Type B pancreatic cell (in vitro differentiated cells): ENCODE measurements around the gene DTNB. TPM values are rescaled to one million over a fixed set of nuclear protein-coding genes. Genes with fewer than 3 reads are reported as not detected.
"Not testable (repeated sequence)": the region's sequence is repeated elsewhere in the genome, so short reads cannot be mapped to it uniquely, and the experiment has no call there.

Experiments used
- DNase-seq: peaks from one replicate; pipeline ENCODE4 v3.0.0; 2021; ENCODE audit warnings: mixed read lengths; ENCODE audit not compliant: unreplicated experiment; ENCODE audit errors: extremely low spot score
- H3K27ac Mint-ChIP-seq: 2 replicates; pipeline ENCODE4 v1.8.0; 2021; ENCODE audit warnings: mild to moderate bottlenecking, mixed read lengths
- H3K27me3 Mint-ChIP-seq: 2 replicates; pipeline ENCODE4 v1.8.0; 2021; ENCODE audit warnings: mixed read lengths
- H3K36me3 Mint-ChIP-seq: 2 replicates; pipeline ENCODE4 v1.8.0; 2021; ENCODE audit warnings: mixed read lengths
- H3K4me1 Mint-ChIP-seq: one replicate; pipeline ENCODE4 v1.8.0; 2021; ENCODE audit warnings: mixed read lengths; ENCODE audit not compliant: unreplicated experiment
- H3K4me3 Mint-ChIP-seq: 2 replicates; pipeline ENCODE4 v1.8.0; 2021; ENCODE audit warnings: mild to moderate bottlenecking, mixed read lengths
- H3K9me3 Mint-ChIP-seq: 2 replicates; pipeline ENCODE4 v1.8.0; 2021; ENCODE audit warnings: mixed read lengths
- total RNA-seq: library from RNA; stranded (reverse); gene quantifications from 2 replicates; pipeline ENCODE4 v1.2.1, GENCODE V29; 2021; ENCODE audit warnings: low replicate concordance
- TF ChIP-seq, protein P1 (sequence below): fragments of 200-600 bp; sonication (generic); conservative IDR thresholded peaks from 2 replicates; pipeline ENCODE4 v1.5.0; 2021; ENCODE audit warnings: antibody characterized with exemption, mild to moderate bottlenecking

DTNB gene
- total RNA-seq, 1 donor from 2014 or later, result 28.6 TPM

GRCh38 chr2:25419678-25420242 is 253.6 kb downstream of the DTNB start:
- H3K27me3 Mint-ChIP-seq, result no peaks in the 10 kb centered on the region
- H3K4me3 Mint-ChIP-seq, result no peak overlapping the region
- TF ChIP-seq, protein P1, sequence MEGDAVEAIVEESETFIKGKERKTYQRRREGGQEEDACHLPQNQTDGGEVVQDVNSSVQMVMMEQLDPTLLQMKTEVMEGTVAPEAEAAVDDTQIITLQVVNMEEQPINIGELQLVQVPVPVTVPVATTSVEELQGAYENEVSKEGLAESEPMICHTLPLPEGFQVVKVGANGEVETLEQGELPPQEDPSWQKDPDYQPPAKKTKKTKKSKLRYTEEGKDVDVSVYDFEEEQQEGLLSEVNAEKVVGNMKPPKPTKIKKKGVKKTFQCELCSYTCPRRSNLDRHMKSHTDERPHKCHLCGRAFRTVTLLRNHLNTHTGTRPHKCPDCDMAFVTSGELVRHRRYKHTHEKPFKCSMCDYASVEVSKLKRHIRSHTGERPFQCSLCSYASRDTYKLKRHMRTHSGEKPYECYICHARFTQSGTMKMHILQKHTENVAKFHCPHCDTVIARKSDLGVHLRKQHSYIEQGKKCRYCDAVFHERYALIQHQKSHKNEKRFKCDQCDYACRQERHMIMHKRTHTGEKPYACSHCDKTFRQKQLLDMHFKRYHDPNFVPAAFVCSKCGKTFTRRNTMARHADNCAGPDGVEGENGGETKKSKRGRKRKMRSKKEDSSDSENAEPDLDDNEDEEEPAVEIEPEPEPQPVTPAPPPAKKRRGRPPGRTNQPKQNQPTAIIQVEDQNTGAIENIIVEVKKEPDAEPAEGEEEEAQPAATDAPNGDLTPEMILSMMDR, result no peak
- peaks cover 9% of the 10 kb centered on the region for H3K36me3 Mint-ChIP-seq
- DNase-seq, result no peak
- peaks cover 9% of the 10 kb centered on the region for H3K4me1 Mint-ChIP-seq
- no peak overlapping the region for H3K27ac Mint-ChIP-seq
- H3K9me3 Mint-ChIP-seq, result no peaks in the 10 kb centered on the region

DNA sequence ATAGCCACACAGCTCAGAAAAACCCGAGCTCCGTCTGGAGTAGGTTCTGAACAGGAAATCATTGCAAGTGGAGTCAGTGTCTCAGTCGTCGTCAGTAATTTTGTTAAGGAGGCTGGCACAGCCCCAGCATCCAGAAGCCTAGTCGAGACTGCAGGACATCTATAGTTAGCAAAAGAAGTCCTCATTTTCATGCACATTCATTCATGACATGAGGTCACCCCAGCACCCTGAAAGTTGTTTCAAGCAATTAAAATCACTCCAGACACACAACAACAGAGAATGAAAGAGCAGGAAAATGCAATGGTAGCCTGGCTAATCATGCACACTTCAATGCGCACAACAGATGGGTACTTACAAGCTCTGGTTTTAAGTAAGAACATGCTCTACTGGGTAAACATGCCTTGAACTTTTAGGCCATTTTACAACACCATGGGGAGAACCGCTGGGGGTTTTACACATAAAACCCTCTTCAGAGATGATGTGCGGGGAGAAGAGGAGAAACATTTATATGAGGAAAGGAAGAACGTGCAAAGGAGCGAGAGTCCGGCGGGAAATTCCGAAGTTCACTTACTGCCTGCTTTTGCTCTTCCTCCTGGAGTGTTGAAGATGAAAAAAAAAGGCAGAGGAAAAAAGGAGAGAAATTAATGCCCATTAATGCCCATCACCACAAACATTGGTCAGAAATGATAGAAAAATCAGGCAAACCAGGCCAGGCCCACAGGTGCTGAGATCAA is 254.3 kb downstream of the DTNB start:
- Mint-ChIP-seq H3K27ac (no peak overlapping the region), H3K9me3 (no peaks in the 10 kb centered on the region), H3K27me3 (no peaks in the 10 kb centered on the region), H3K4me3 (no peak overlapping the region), H3K36me3 (peaks cover 9% of the 10 kb centered on the region), H3K4me1 (peaks cover 9% of the 10 kb centered on the region)
- TF ChIP-seq, protein P1, result no peak
- no peak for DNase-seq

DNA sequence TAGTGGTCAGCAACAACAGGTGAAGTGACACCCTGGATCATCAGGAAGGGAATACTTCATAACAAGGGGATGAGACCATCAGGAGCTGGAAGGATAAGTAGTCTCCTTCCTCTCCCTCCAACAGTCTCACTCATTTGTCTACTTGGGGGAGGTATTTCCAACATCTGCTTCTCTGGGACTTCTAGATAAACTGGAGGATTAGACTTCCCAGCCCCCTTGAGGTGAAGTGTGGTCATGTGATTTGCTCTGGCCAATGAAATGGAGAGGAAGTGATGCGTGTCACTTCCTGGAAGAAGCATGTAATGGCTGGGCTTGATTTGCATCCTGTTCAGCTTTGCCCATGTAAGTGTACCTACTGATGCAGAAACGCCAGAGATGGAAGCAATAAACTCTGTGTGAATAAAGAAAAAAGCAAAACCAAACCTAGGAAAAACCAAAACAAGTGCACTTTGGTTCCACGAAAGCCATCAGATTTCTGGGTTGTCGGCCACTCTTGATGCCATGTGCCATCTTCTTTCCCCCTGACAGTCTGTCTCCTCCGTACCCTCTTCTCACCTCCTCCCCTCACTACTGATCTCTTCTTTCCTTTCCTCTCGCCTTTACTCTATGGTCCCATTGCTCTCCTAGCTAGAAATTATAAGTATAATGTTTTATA is 255.5 kb downstream of the DTNB start:
- TF ChIP-seq, protein P1, result no peak

DNA sequence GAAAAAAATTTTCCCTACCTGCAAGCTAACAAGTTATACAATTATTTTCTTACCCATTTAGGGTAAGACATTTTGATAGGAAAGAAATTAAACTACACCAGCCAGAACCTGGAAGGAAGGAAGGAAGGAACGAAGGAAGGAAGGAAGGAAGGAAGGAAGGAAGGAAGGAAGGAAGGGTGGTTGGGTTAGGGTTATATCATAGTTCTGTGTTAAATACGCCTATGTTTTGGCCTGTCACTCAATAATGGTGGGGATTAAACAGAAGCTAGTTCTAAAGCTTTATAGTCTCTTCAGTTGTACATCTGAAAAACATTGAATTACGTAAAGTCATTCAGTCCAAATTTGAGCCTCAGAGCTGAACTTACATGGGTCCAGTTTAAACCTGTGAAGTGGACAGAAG is 256.7 kb downstream of the DTNB start:
- Mint-ChIP-seq H3K27ac (no peak overlapping the region), H3K9me3 (no peaks in the 10 kb centered on the region), H3K4me3 (no peak overlapping the region), H3K27me3 (no peaks in the 10 kb centered on the region), H3K36me3 (peaks cover 9% of the 10 kb centered on the region), H3K4me1 (peaks cover 7% of the 10 kb centered on the region)
- TF ChIP-seq, protein P1, result no peak
- no peak for DNase-seq

More for the DNA sequence above, 255.5 kb downstream of the DTNB start:
- Mint-ChIP-seq H3K4me1 (peaks cover 9% of the 10 kb centered on the region), H3K27me3 (no peaks in the 10 kb centered on the region), H3K36me3 (peaks cover 9% of the 10 kb centered on the region), H3K9me3 (no peaks in the 10 kb centered on the region), H3K27ac (no peak overlapping the region), H3K4me3 (no peak overlapping the region)
- no peak for DNase-seq

DNA sequence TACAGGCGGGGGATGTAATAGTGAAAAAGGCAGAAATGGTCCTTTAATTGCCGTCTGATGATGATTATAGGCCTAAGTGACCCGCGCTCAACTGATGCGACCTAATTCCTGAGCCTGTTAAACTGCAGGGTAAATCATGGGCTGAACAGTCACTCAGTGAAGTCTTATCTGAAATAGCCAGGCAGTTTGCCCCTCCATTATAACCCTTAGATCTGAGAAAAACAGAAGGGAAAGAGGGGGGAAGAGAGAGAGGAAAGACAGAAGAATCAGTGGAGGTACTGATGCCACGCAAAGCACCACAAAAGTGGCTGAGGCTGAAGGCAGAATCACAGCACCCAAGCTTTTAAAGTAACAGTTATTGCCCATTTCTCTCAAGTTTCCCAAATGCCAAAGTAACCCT is 258.6 kb downstream of the DTNB start:
- H3K9me3 Mint-ChIP-seq, result no peaks in the 10 kb centered on the region
- H3K36me3 Mint-ChIP-seq, result peaks cover 9% of the 10 kb centered on the region
- peaks cover 5% of the 10 kb centered on the region for H3K4me1 Mint-ChIP-seq
- TF ChIP-seq, protein P1, result no peak
- H3K4me3 Mint-ChIP-seq, result no peak overlapping the region
- no peaks in the 10 kb centered on the region for H3K27me3 Mint-ChIP-seq
- H3K27ac Mint-ChIP-seq, result no peak overlapping the region
- no peak for DNase-seq

GRCh38 chr2:25413409-25413808 is 260.0 kb downstream of the DTNB start:
- not testable (repeated sequence) for H3K27ac Mint-ChIP-seq, H3K4me3 Mint-ChIP-seq, H3K27me3 Mint-ChIP-seq, H3K9me3 Mint-ChIP-seq, H3K4me1 Mint-ChIP-seq, H3K36me3 Mint-ChIP-seq, DNase-seq
